Caco-2 (cell line): Measurements from ENCODE around the gene KRTAP9-9. TPM values are rescaled to one million over a fixed set of nuclear protein-coding genes. Genes with fewer than 3 reads are reported as not detected.
"Not testable (repeated sequence)": the region's sequence is repeated elsewhere in the genome, so short reads cannot be mapped to it uniquely, and the experiment has no call there.

ENCODE experiments used
- BruUV-seq: library from RNA; stranded (reverse); fragments of 400-500 nt; replicated peaks from 2 replicates; lab custom pipeline; 2021; lab: Mats Ljungman, UMichigan
- CTCF ChIA-PET: fragments of 300-600 bp; sonication (Branson Sonifier 250); formaldehyde crosslinking; loops from one replicate; lab custom pipeline; 2022; ENCODE audit warnings: antibody characterized with exemption; lab: Charles Lee
- POLR2A ChIA-PET: fragments of 300-600 bp; sonication (Branson Sonifier 250); formaldehyde crosslinking; loops from one replicate; lab custom pipeline; 2022; ENCODE audit warnings: antibody characterized with exemption; lab: Charles Lee
- DNase-seq, 2 experiments: peaks; one replicate each; pipeline versions ENCODE4 v3.0.0 to v3.0.0-alpha.2; 2020 to 2022
- H3K27me3 ChIP-seq: replicated peaks from 2 replicates; pipeline ENCODE4 v1.6.0; 2011; ENCODE audit warnings: low read length; ENCODE audit not compliant: control insufficient read depth, insufficient read depth
- H3K36me3 ChIP-seq: 2 replicates; pipeline ENCODE4 v1.5.1; 2011; ENCODE audit warnings: low read length; ENCODE audit not compliant: control insufficient read depth, insufficient read depth
- H3K4me1 ChIP-seq: fragments of 250-450 bp; sonication (Bioruptor Pico); 2 replicates; pipeline ENCODE4 v1.5.1; 2020; ENCODE audit warnings: mild to moderate bottlenecking
- H3K4me3 ChIP-seq: 2 replicates; pipeline ENCODE4 v1.5.1; 2011; ENCODE audit warnings: low read depth, mild to moderate bottlenecking, control low read depth, low read length
- H3K9me3 ChIP-seq: fragments of 250-450 bp; sonication (Bioruptor Pico); 2 replicates; pipeline ENCODE4 v1.5.1; 2020; ENCODE audit warnings: mild to moderate bottlenecking, moderate library complexity
- H3K27ac Mint-ChIP-seq: one replicate; pipeline ENCODE4 v1.8.0; 2022; ENCODE audit warnings: mixed read lengths; ENCODE audit not compliant: unreplicated experiment
- H3K27me3 Mint-ChIP-seq: one replicate; pipeline ENCODE4 v1.8.0; 2022; ENCODE audit warnings: mixed read lengths; ENCODE audit not compliant: insufficient read depth, unreplicated experiment
- H3K36me3 Mint-ChIP-seq: one replicate; pipeline ENCODE4 v1.8.0; 2022; ENCODE audit warnings: mild to moderate bottlenecking, mixed read lengths; ENCODE audit not compliant: insufficient read depth, unreplicated experiment
- H3K4me1 Mint-ChIP-seq: one replicate; pipeline ENCODE4 v1.8.0; 2022; ENCODE audit warnings: low read depth, mixed read lengths; ENCODE audit not compliant: unreplicated experiment
- H3K4me3 Mint-ChIP-seq: one replicate; pipeline ENCODE4 v1.8.0; 2022; ENCODE audit warnings: mild to moderate bottlenecking, moderate library complexity, mixed read lengths; ENCODE audit not compliant: unreplicated experiment
- H3K9me3 Mint-ChIP-seq: one replicate; pipeline ENCODE4 v1.8.0; 2022; ENCODE audit warnings: mixed read lengths; ENCODE audit not compliant: unreplicated experiment
- intact Hi-C: fragments of 100-400 bp; cut with micrococcal nuclease; formaldehyde crosslinking; loops from one replicate; pipeline ENCODE4 v1.10.0; 2022; ENCODE audit not compliant: unreplicated experiment
- total RNA-seq: library from RNA; stranded (reverse); gene quantifications from 2 replicates; pipeline ENCODE4 v1.2.3, GENCODE V29; 2022
- TF ChIP-seq, protein P1 (sequence below), 2 experiments: fragments of 200-600 bp in 1 of 2; IDR thresholded peaks; 1 replicate in 1 of 2; 2 replicates in 1 of 2; pipeline versions ENCODE4 v1.5.1 to v1.8.0; 2011 to 2022; ENCODE audit warnings: antibody characterized with exemption in 1 of 2, control low read depth in 1 of 2, inconsistent platforms in 1 of 2, low read depth in 1 of 2, low read length in 1 of 2, mild to moderate bottlenecking in 1 of 2, moderate library complexity in 1 of 2; ENCODE audit not compliant: insufficient read depth in 1 of 2, severe bottlenecking in 1 of 2, unreplicated experiment in 1 of 2

Gene KRTAP9-9
- total RNA-seq, 1 experiment from 2014 or later, result not detected

DNA sequence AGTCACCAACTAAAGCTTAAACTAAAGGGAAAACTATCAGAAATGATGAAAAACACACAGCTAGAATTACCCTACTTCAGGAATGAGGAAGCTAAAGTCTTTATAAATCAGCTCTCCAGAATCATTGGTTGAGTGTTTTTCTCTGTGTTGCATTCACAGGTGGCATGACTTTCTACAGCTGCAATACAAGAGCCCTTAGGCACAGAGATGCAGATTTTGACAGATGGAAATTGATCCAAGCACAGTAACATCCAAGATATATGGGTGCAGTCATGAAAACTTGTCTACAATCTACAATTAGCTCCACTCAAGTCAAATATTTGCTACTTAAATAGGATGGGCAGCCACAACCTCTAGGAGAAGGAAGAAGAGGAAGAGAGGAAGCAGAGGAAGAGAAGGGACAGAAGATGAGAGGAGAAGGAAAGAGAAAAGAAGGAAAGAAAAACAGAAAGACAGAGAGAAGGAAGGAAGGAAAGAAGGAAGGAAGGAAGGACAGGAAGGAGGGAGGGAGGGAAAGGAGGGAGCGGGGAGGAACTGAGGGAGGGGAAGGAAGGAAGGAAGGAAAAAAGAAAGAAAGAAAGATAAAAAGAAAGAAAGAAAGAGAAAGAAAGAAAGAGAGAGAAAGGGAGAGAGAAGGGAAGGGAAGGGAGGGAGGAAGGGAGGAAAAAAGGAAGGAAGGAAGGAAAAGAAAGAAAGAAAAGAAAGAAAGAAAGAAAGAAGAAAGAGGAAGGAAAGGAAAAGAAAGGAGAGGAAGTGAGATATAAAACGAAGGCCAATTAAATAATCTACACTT, 8.0 kb upstream of the KRTAP9-9 start:
- peaks cover 12% of the 10 kb centered on the region for H3K9me3 Mint-ChIP-seq
- CTCF ChIA-PET, result interaction anchor here (0.6 kb wide), 1 partner anchor 441 kb away, joined by 3 read pairs; no protein-coding TSS in a partner anchor
- BruUV-seq, H3K36me3 ChIP-seq, H3K27ac Mint-ChIP-seq, H3K4me3 ChIP-seq, DNase-seq, intact Hi-C loops, H3K27me3 ChIP-seq, H3K4me3 Mint-ChIP-seq, H3K9me3 ChIP-seq, H3K36me3 Mint-ChIP-seq, POLR2A ChIA-PET, H3K4me1 ChIP-seq, H3K4me1 Mint-ChIP-seq, H3K27me3 Mint-ChIP-seq: not testable (repeated sequence)

DNA sequence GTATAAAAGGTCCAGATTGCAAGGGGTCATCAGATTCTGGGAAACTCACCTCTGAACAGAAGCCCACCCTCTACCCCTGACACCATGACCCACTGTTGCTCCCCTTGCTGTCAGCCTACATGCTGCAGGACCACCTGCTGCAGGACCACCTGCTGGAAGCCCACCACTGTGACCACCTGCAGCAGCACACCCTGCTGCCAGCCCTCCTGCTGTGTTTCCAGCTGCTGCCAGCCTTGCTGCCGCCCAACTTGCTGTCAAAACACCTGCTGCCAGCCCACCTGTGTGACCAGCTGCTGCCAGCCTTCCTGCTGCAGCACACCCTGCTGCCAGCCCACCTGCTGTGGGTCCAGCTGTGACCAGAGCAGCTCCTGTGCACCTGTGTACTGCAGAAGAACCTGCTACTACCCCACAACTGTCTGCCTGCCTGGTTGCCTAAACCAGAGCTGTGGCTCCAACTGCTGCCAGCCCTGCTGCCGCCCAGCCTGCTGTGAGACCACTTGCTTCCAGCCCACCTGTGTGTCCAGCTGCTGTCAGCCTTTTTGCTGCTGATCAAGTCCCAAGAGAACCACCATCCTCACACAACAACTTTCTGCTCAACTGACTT, 5.4 kb upstream of the KRTAP9-9 start, which contains the start of gene KRTAP9-4:
TSS of gene KRTAP9-4 (plus strand) at position 51 of the 604 bp plus-strand sequence. CDS start at position 85, 34 bp downstream.
- not testable (repeated sequence) for BruUV-seq
- peaks cover 10% of the 10 kb centered on the region for H3K27me3 Mint-ChIP-seq

DNA sequence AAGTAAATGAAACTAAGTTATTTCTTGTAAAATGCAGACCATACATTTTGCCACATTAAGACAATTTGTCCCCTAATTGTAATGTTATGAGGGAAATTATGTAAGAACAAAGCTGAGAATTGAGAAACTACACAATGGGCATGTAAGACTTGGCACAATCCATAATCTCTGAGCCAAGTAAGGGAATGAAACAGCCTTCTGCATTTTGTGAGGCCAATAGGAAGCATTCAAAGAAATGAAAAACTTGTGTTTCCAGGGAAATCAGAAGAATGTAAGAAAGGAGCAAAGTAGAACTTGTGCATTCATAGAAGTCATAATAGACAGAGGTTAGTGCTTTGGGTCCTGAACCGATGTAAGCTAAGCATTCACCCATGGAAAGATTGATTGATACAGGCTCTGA, 3.9 kb upstream of the KRTAP9-9 start:
- CTCF ChIA-PET, result no interaction called here
- no peak for DNase-seq
- intact Hi-C loops, result no loop called here
- no peaks in the 10 kb centered on the region for H3K9me3 ChIP-seq
- no peaks in the 10 kb centered on the region; the same call in 1 of the 2 replicates for H3K27me3 ChIP-seq
- H3K27ac Mint-ChIP-seq, result no peak overlapping the region
- peaks cover 14% of the 10 kb centered on the region for H3K27me3 Mint-ChIP-seq
- H3K36me3 ChIP-seq, result no peaks in the 10 kb centered on the region
- H3K4me3 ChIP-seq, result no peak overlapping the region
- POLR2A ChIA-PET, result no interaction called here
- no peaks in the 10 kb centered on the region for H3K9me3 Mint-ChIP-seq
- H3K36me3 Mint-ChIP-seq, result no peaks in the 10 kb centered on the region
- no peak overlapping the region for H3K4me3 Mint-ChIP-seq
- TF ChIP-seq, protein P1, sequence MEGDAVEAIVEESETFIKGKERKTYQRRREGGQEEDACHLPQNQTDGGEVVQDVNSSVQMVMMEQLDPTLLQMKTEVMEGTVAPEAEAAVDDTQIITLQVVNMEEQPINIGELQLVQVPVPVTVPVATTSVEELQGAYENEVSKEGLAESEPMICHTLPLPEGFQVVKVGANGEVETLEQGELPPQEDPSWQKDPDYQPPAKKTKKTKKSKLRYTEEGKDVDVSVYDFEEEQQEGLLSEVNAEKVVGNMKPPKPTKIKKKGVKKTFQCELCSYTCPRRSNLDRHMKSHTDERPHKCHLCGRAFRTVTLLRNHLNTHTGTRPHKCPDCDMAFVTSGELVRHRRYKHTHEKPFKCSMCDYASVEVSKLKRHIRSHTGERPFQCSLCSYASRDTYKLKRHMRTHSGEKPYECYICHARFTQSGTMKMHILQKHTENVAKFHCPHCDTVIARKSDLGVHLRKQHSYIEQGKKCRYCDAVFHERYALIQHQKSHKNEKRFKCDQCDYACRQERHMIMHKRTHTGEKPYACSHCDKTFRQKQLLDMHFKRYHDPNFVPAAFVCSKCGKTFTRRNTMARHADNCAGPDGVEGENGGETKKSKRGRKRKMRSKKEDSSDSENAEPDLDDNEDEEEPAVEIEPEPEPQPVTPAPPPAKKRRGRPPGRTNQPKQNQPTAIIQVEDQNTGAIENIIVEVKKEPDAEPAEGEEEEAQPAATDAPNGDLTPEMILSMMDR (IDR thresholded peaks at IDR 0.05; ENCODE audit: insufficient read depth in 1 of 2, low read depth in 1 of 2, low read length in 1 of 2, severe bottlenecking in 1 of 2, unreplicated experiment in 1 of 2), result no peak
- H3K4me1 Mint-ChIP-seq, result no peaks in the 10 kb centered on the region
- H3K4me1 ChIP-seq, result no peaks in the 10 kb centered on the region
- BruUV-seq, result no TSS peak

More for the DNA sequence above, 5.4 kb upstream of the KRTAP9-9 start, which contains the start of gene KRTAP9-4:
- intact Hi-C loops, POLR2A ChIA-PET, H3K36me3 ChIP-seq, H3K27me3 ChIP-seq, H3K9me3 ChIP-seq, H3K4me1 Mint-ChIP-seq, H3K36me3 Mint-ChIP-seq, DNase-seq, H3K4me1 ChIP-seq, H3K9me3 Mint-ChIP-seq, CTCF ChIA-PET, H3K27ac Mint-ChIP-seq, H3K4me3 Mint-ChIP-seq, H3K4me3 ChIP-seq: not testable (repeated sequence)

DNA sequence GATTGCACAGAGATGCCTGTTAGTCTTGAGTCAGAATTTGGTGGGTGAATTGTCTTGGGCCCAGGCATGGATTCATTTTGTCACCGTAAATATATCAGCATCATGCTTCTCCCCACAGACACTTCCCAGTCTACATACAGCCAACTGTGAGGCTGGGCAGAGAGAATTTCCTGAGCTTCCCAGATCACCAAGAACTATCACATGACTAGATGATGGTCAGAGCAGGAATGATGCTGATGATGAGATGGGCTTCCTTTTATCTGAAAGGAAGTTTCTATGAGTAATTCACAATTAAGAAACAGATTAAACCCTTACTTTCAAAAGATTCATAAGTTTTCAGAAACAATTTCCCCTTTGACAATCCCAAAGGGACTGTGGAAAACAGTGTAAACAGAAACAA, 323 bp upstream of the KRTAP9-9 start:
- Mint-ChIP-seq H3K4me1 (peaks cover 6% of the 10 kb centered on the region), H3K27ac (no peak overlapping the region)
- no peaks in the 10 kb centered on the region; the same call in 1 of the 2 replicates for H3K27me3 ChIP-seq

More for the DNA sequence above, 323 bp upstream of the KRTAP9-9 start:
- Histone ChIP-seq H3K4me3 (no peak overlapping the region), H3K9me3 (no peaks in the 10 kb centered on the region), H3K36me3 (no peaks in the 10 kb centered on the region), H3K4me1 (no peaks in the 10 kb centered on the region)
- TF ChIP-seq, protein P1 (IDR thresholded peaks at IDR 0.05; ENCODE audit: insufficient read depth in 1 of 2, low read depth in 1 of 2, low read length in 1 of 2, severe bottlenecking in 1 of 2, unreplicated experiment in 1 of 2), result no peak
- no peak for DNase-seq
- POLR2A ChIA-PET, result no interaction called here
- no peaks in the 10 kb centered on the region for H3K9me3 Mint-ChIP-seq
- H3K4me3 Mint-ChIP-seq, result no peak overlapping the region
- H3K27me3 Mint-ChIP-seq, result peaks cover 12% of the 10 kb centered on the region
- H3K36me3 Mint-ChIP-seq, result no peaks in the 10 kb centered on the region
- CTCF ChIA-PET, result no interaction called here
- intact Hi-C loops, result no loop called here
- BruUV-seq, result no TSS peak
